Fibroblast of skin of left quadriceps (primary cell): ENCODE results near the gene SLC9C1.

Source experiments
- DNase-seq, 2 experiments: peaks; one replicate each; pipeline ENCODE4 v3.0.0-alpha.2; 2013; ENCODE audit warnings: low read depth in 2 of 2

Gene SLC9C1

GRCh38 chr3:112131111-112131510 is 162.9 kb downstream of the SLC9C1 start:
- DNase-seq: no peak

- DNase-seq: no peak
Measured at GRCh38 chr3:112130638-112130993, 163.4 kb downstream of the SLC9C1 start.

GRCh38 chr3:112129925-112130637 is 163.9 kb downstream of the SLC9C1 start:
- no peak for DNase-seq

- no peak for DNase-seq
Measured at GRCh38 chr3:112128843-112129727, 164.9 kb downstream of the SLC9C1 start.

- DNase-seq: no peak
Measured at GRCh38 chr3:112127522-112128494, 166.2 kb downstream of the SLC9C1 start.

- no peak for DNase-seq
Measured at GRCh38 chr3:112126511-112126911, 167.5 kb downstream of the SLC9C1 start.

- no peak for DNase-seq
Measured at GRCh38 chr3:112124907-112125607, 169.0 kb downstream of the SLC9C1 start.

- DNase-seq: no peak
Measured at GRCh38 chr3:112123548-112123947, 170.5 kb downstream of the SLC9C1 start.

- DNase-seq: no peak
Measured at GRCh38 chr3:112122870-112123269, 171.1 kb downstream of the SLC9C1 start.

GRCh38 chr3:112121577-112122547 is 172.2 kb downstream of the SLC9C1 start:
- DNase-seq: no peak

- DNase-seq: no peak
Measured at GRCh38 chr3:112119962-112120836, 173.8 kb downstream of the SLC9C1 start.

- no peak for DNase-seq
Measured at GRCh38 chr3:112117841-112118571, 176.0 kb downstream of the SLC9C1 start.

- DNase-seq: no peak
Measured at GRCh38 chr3:112117415-112117814, 176.6 kb downstream of the SLC9C1 start.

GRCh38 chr3:112116748-112117186 is 177.2 kb downstream of the SLC9C1 start:
- DNase-seq: no peak

GRCh38 chr3:112115806-112116383 is 178.1 kb downstream of the SLC9C1 start:
- DNase-seq: no peak

- DNase-seq: no peak
Measured at GRCh38 chr3:112115161-112115739, 178.8 kb downstream of the SLC9C1 start.

- DNase-seq: no peak
Measured at GRCh38 chr3:112114576-112115160, 179.3 kb downstream of the SLC9C1 start.
